ENCODE data around the gene CLTA. TPM values are rescaled to one million over a fixed set of nuclear protein-coding genes. Genes with fewer than 3 reads are reported as not detected.
A peak's percentile ranks its signal among the peaks of the same experiment; 100 is the strongest.

Gene CLTA
- total and polyA plus RNA-seq, 2 of the 8 experiments (the other 6 are each of a cell fraction or from before 2014, with no cell fraction given), result 137 to 236 TPM

DNA sequence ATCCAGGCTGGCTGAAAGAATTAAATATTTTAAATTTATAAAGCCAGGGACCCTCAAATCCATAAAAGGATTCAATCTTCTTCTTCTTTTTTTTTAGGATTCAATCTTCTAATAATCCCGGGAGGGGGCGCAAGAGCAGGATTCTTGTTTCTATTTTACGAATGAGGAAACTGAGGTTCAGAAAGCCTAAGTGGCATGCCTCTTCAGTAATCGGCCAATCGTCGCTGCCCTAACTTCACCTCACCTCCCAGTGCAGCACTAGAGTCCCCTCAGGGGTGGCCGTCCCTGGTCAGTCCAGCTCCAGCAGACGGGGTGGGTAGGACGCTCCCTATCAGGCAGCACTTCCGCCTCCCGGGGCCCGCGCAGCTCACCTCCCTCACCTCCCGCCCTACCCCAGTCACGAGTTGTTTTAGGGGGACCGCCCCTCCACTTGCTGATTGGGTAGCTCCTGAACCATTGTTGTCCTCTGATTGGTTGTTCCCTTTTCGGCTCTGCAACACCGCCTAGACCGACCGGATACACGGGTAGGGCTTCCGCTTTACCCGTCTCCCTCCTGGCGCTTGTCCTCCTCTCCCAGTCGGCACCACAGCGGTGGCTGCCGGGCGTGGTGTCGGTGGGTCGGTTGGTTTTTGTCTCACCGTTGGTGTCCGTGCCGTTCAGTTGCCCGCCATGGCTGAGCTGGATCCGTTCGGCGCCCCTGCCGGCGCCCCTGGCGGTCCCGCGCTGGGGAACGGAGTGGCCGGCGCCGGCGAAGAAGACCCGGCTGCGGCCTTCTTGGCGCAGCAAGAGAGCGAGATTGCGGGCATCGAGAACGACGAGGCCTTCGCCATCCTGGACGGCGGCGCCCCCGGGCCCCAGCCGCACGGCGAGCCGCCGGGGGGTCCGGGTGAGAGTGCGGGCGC, at the start of gene CLTA (continued):
- TF ChIP-seq, protein P1, sequence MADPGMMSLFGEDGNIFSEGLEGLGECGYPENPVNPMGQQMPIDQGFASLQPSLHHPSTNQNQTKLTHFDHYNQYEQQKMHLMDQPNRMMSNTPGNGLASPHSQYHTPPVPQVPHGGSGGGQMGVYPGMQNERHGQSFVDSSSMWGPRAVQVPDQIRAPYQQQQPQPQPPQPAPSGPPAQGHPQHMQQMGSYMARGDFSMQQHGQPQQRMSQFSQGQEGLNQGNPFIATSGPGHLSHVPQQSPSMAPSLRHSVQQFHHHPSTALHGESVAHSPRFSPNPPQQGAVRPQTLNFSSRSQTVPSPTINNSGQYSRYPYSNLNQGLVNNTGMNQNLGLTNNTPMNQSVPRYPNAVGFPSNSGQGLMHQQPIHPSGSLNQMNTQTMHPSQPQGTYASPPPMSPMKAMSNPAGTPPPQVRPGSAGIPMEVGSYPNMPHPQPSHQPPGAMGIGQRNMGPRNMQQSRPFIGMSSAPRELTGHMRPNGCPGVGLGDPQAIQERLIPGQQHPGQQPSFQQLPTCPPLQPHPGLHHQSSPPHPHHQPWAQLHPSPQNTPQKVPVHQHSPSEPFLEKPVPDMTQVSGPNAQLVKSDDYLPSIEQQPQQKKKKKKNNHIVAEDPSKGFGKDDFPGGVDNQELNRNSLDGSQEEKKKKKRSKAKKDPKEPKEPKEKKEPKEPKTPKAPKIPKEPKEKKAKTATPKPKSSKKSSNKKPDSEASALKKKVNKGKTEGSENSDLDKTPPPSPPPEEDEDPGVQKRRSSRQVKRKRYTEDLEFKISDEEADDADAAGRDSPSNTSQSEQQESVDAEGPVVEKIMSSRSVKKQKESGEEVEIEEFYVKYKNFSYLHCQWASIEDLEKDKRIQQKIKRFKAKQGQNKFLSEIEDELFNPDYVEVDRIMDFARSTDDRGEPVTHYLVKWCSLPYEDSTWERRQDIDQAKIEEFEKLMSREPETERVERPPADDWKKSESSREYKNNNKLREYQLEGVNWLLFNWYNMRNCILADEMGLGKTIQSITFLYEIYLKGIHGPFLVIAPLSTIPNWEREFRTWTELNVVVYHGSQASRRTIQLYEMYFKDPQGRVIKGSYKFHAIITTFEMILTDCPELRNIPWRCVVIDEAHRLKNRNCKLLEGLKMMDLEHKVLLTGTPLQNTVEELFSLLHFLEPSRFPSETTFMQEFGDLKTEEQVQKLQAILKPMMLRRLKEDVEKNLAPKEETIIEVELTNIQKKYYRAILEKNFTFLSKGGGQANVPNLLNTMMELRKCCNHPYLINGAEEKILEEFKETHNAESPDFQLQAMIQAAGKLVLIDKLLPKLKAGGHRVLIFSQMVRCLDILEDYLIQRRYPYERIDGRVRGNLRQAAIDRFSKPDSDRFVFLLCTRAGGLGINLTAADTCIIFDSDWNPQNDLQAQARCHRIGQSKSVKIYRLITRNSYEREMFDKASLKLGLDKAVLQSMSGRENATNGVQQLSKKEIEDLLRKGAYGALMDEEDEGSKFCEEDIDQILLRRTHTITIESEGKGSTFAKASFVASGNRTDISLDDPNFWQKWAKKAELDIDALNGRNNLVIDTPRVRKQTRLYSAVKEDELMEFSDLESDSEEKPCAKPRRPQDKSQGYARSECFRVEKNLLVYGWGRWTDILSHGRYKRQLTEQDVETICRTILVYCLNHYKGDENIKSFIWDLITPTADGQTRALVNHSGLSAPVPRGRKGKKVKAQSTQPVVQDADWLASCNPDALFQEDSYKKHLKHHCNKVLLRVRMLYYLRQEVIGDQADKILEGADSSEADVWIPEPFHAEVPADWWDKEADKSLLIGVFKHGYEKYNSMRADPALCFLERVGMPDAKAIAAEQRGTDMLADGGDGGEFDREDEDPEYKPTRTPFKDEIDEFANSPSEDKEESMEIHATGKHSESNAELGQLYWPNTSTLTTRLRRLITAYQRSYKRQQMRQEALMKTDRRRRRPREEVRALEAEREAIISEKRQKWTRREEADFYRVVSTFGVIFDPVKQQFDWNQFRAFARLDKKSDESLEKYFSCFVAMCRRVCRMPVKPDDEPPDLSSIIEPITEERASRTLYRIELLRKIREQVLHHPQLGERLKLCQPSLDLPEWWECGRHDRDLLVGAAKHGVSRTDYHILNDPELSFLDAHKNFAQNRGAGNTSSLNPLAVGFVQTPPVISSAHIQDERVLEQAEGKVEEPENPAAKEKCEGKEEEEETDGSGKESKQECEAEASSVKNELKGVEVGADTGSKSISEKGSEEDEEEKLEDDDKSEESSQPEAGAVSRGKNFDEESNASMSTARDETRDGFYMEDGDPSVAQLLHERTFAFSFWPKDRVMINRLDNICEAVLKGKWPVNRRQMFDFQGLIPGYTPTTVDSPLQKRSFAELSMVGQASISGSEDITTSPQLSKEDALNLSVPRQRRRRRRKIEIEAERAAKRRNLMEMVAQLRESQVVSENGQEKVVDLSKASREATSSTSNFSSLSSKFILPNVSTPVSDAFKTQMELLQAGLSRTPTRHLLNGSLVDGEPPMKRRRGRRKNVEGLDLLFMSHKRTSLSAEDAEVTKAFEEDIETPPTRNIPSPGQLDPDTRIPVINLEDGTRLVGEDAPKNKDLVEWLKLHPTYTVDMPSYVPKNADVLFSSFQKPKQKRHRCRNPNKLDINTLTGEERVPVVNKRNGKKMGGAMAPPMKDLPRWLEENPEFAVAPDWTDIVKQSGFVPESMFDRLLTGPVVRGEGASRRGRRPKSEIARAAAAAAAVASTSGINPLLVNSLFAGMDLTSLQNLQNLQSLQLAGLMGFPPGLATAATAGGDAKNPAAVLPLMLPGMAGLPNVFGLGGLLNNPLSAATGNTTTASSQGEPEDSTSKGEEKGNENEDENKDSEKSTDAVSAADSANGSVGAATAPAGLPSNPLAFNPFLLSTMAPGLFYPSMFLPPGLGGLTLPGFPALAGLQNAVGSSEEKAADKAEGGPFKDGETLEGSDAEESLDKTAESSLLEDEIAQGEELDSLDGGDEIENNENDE (IDR thresholded peaks at IDR 0.05; ENCODE audit: insufficient replicate concordance, low read length), result no peak
- TF ChIP-seq SIN3A (conservative IDR thresholded peaks at IDR 0.05 in 1 of 2, IDR thresholded peaks at IDR 0.05 in 1 of 2; ENCODE audit: low read depth in 1 of 2, low read length in 2 of 2), result peak in 1 of 2 experiments; percentile 75; a peak in 2 of 4 replicates
- peak; percentile 92 for TF ChIP-seq TBP (IDR thresholded peaks at IDR 0.05; ENCODE audit: low read depth, low read length)
- TF ChIP-seq SP2 (IDR thresholded peaks at IDR 0.05; ENCODE audit: low read length), result no peak
- peak; percentile 98 for TF ChIP-seq POLR2AphosphoS5 (IDR thresholded peaks at IDR 0.05; ENCODE audit: low read depth, low read length)
- TF ChIP-seq CBX8 (IDR thresholded peaks at IDR 0.05; ENCODE audit: borderline replicate concordance, low read depth, low read length), result no peak
- peak; percentile 29; the same call in 1 of the 2 replicates for TF ChIP-seq SP4 (IDR thresholded peaks at IDR 0.05; ENCODE audit: low read length)
- TF ChIP-seq ASH2L (IDR thresholded peaks at IDR 0.05; ENCODE audit: low read length), result peak; percentile 94
- TF ChIP-seq JUN (IDR thresholded peaks at IDR 0.05; ENCODE audit: low read depth, low read length), result no peak
- no peak for TF ChIP-seq CTBP2 (IDR thresholded peaks at IDR 0.05; ENCODE audit: borderline replicate concordance, insufficient read depth, insufficient read length, low read length)

Measured in H1 (cell line).